Measurements from ENCODE around the gene PPP1R2C.

The PPP1R2C gene

GRCh38 chrX:42797651-42798269 lies 19.8 kb upstream of the PPP1R2C start:
- no peak overlapping the region for H3K4me3 ChIP-seq (ENCODE audit: low read depth, low read length)
- no peak for TF ChIP-seq CTCF (IDR thresholded peaks at IDR 0.05; ENCODE audit: low read depth, low read length, missing control alignments)
- in situ Hi-C loops (cut with HindIII; ENCODE audit: low pct_ligation_motif_present, low sequenced_read_pairs), result no loop called here
- no peaks in the 10 kb centered on the region for H3K27me3 ChIP-seq (replicated peaks)
- no peak overlapping the region for H3K27ac ChIP-seq
- DNase-seq, result no peak
- H3K36me3 ChIP-seq (replicated peaks), result no peaks in the 10 kb centered on the region

GRCh38 chrX:42783451-42783850 lies 5.5 kb upstream of the PPP1R2C start:
- no peak for DNase-seq
- no peak for TF ChIP-seq CTCF (IDR thresholded peaks at IDR 0.05; ENCODE audit: low read depth, low read length, missing control alignments)
- H3K27me3 ChIP-seq (replicated peaks), result no peaks in the 10 kb centered on the region
- no peak overlapping the region for H3K27ac ChIP-seq
- H3K36me3 ChIP-seq (replicated peaks), result no peaks in the 10 kb centered on the region
- in situ Hi-C loops (cut with HindIII; ENCODE audit: low pct_ligation_motif_present, low sequenced_read_pairs), result no loop called here
- H3K4me3 ChIP-seq (ENCODE audit: low read depth, low read length), result no peak overlapping the region

GRCh38 chrX:42776195-42776594 lies 1.8 kb downstream of the PPP1R2C start:
- no peaks in the 10 kb centered on the region for H3K36me3 ChIP-seq (replicated peaks)
- peak; percentile 8 for DNase-seq
- no peak overlapping the region for H3K27ac ChIP-seq
- H3K4me3 ChIP-seq (ENCODE audit: low read depth, low read length), result no peak overlapping the region
- in situ Hi-C loops (cut with HindIII; ENCODE audit: low pct_ligation_motif_present, low sequenced_read_pairs), result no loop called here
- H3K27me3 ChIP-seq (replicated peaks), result no peaks in the 10 kb centered on the region
- no peak for TF ChIP-seq CTCF (IDR thresholded peaks at IDR 0.05; ENCODE audit: low read depth, low read length, missing control alignments)

GRCh38 chrX:42772874-42773273 lies 5.1 kb downstream of the PPP1R2C start:
- in situ Hi-C loops (cut with HindIII; ENCODE audit: low pct_ligation_motif_present, low sequenced_read_pairs), result no loop called here
- no peak for TF ChIP-seq CTCF (IDR thresholded peaks at IDR 0.05; ENCODE audit: low read depth, low read length, missing control alignments)
- no peak for DNase-seq
- Histone ChIP-seq H3K27me3 (replicated peaks) (no peaks in the 10 kb centered on the region), H3K36me3 (replicated peaks) (no peaks in the 10 kb centered on the region), H3K27ac (no peak overlapping the region), H3K4me3 (ENCODE audit: low read depth, low read length) (no peak overlapping the region)

- H3K4me3 ChIP-seq (ENCODE audit: low read depth, low read length), result no peak overlapping the region
- DNase-seq, result no peak
- H3K27ac ChIP-seq, result no peak overlapping the region
- in situ Hi-C loops (cut with HindIII; ENCODE audit: low pct_ligation_motif_present, low sequenced_read_pairs), result no loop called here
- no peaks in the 10 kb centered on the region for H3K27me3 ChIP-seq (replicated peaks)
- TF ChIP-seq CTCF (IDR thresholded peaks at IDR 0.05; ENCODE audit: low read depth, low read length, missing control alignments), result no peak
- H3K36me3 ChIP-seq (replicated peaks), result no peaks in the 10 kb centered on the region
These were observed 6.2 kb downstream of the PPP1R2C start for GRCh38 chrX:42771506-42772335.
